HCT116 (cell line): Measurements from ENCODE around the gene ASB17. TPM values are rescaled to one million over a fixed set of nuclear protein-coding genes. Genes with fewer than 3 reads are reported as not detected.
A peak's percentile ranks its signal among the peaks of the same experiment; 100 is the strongest.

Experiments
- ATAC-seq: fragments of 200-7000 bp; cut with Tn5 transposase; 2 replicates; pipeline ENCODE4 v1.9.1; 2020; ENCODE audit warnings: mild to moderate bottlenecking, moderate library complexity
- BruUV-seq: library from RNA; stranded (reverse); fragments of 400-500 nt; replicated peaks from 2 replicates; lab custom pipeline; 2021; lab: Mats Ljungman, UMichigan
- CTCF ChIA-PET: fragments of 300-600 bp; sonication (Branson Sonifier 250); formaldehyde crosslinking; loops from one replicate; lab custom pipeline; 2021; ENCODE audit warnings: antibody characterized with exemption; lab: Charles Lee
- POLR2A ChIA-PET: fragments of 300-600, 350-600 bp; sonication (Branson Sonifier 250); formaldehyde crosslinking; loops from one replicate; lab custom pipeline; 2021; ENCODE audit warnings: antibody characterized with exemption; lab: Charles Lee
- RAD21 ChIA-PET, 2 experiments: fragments of 300-600 bp; sonication (Branson Sonifier 250); formaldehyde crosslinking; loops; one replicate each; lab custom pipeline; 2023; ENCODE audit warnings: low total read pairs in 2 of 2; ENCODE audit not compliant: uncharacterized antibody in 2 of 2, unreplicated experiment in 2 of 2, low non-redundant PET in 1 of 2; lab: Charles Lee
- DNase-seq: peaks from one replicate; pipeline ENCODE4 v3.0.0-alpha.2; 2010; ENCODE audit warnings: low read depth, low spot score
- H2AFZ ChIP-seq: fragments of 200-600 bp; shearing (Covaris generic), sonication (generic); 2 replicates; pipeline ENCODE4 v1.6.1; 2017; ENCODE audit warnings: low read depth, mixed run types, mixed read lengths, antibody characterized with exemption, low read length; ENCODE audit not compliant: poor library complexity, severe bottlenecking
- H3K27ac ChIP-seq: 2 replicates; pipeline ENCODE4 v1.5.1; 2012; ENCODE audit warnings: low read depth, low read length
- H3K27me3 ChIP-seq: fragments of 200-600 bp; sonication (generic); 2 replicates; pipeline ENCODE4 v1.6.1; 2016; ENCODE audit warnings: mixed run types, low read length, mixed read lengths; ENCODE audit not compliant: insufficient read depth
- H3K36me3 ChIP-seq, 2 experiments: fragments of 200-500 bp in 1 of 2; fragments of 200-600 bp in 1 of 2; sonication (Bioruptor generic) in 1 of 2; sonication (generic) in 1 of 2; 2 replicates each; pipeline versions ENCODE4 v1.5.1 to v1.6.1; 2014 to 2016; ENCODE audit warnings: low read length in 2 of 2, inconsistent platforms in 1 of 2, mixed read lengths in 1 of 2, mixed run types in 1 of 2; ENCODE audit not compliant: insufficient read depth in 2 of 2, control insufficient read depth in 1 of 2
- H3K4me1 ChIP-seq, 2 experiments: fragments of 200-600 bp in 1 of 2; sonication (generic) in 1 of 2; 2 replicates each; pipeline versions ENCODE4 v1.5.1 to v1.6.1; 2012 to 2017; ENCODE audit warnings: low read length in 2 of 2, inconsistent platforms in 1 of 2, mild to moderate bottlenecking in 1 of 2, mixed read lengths in 1 of 2, mixed run types in 1 of 2, moderate library complexity in 1 of 2; ENCODE audit not compliant: insufficient read depth in 2 of 2, control insufficient read depth in 1 of 2
- H3K4me2 ChIP-seq: fragments of 200-600 bp; sonication (generic); 2 replicates; pipeline ENCODE4 v1.6.1; 2017; ENCODE audit warnings: mixed run types, low read length, mixed read lengths
- H3K4me3 ChIP-seq, 2 experiments: fragments of 200-600 bp in 1 of 2; sonication (generic) in 1 of 2; replicated peaks in 1 of 2; 2 replicates each; pipeline ENCODE4 v1.5.1; 2011 to 2016; ENCODE audit warnings: low read length in 2 of 2, control low read depth in 1 of 2, low read depth in 1 of 2, mild to moderate bottlenecking in 1 of 2, mixed read lengths in 1 of 2, mixed run types in 1 of 2
- H3K79me2 ChIP-seq: fragments of 200-600 bp; sonication (generic); 2 replicates; pipeline ENCODE4 v1.6.1; 2017; ENCODE audit warnings: mild to moderate bottlenecking, mixed run types, low read length, moderate library complexity, mixed read lengths; ENCODE audit not compliant: insufficient read depth
- H3K9ac ChIP-seq: fragments of 200-600 bp; sonication (generic); 2 replicates; pipeline ENCODE4 v1.6.1; 2016; ENCODE audit warnings: low read length, mixed read lengths
- H3K9me2 ChIP-seq: fragments of 200-600 bp; sonication (generic), shearing (Covaris generic); 2 replicates; pipeline ENCODE4 v1.6.1; 2017; ENCODE audit warnings: mixed run types, mild to moderate bottlenecking, moderate library complexity; ENCODE audit not compliant: insufficient read depth
- H3K9me3 ChIP-seq, 2 experiments: fragments of 200-500 bp in 1 of 2; fragments of 200-600 bp in 1 of 2; sonication (Bioruptor generic) in 1 of 2; sonication (generic) in 1 of 2; 2 replicates each; pipeline ENCODE4 v1.6.1; 2014 to 2017; ENCODE audit warnings: low read length in 2 of 2, mixed read lengths in 2 of 2, inconsistent platforms in 1 of 2, low read depth in 1 of 2, mild to moderate bottlenecking in 1 of 2, mixed run types in 1 of 2, moderate library complexity in 1 of 2; ENCODE audit not compliant: control insufficient read depth in 1 of 2, insufficient read depth in 1 of 2
- H4K20me1 ChIP-seq: fragments of 200-600 bp; sonication (generic), shearing (Covaris generic); 2 replicates; pipeline ENCODE4 v1.6.1; 2017; ENCODE audit warnings: mixed run types, mild to moderate bottlenecking, moderate library complexity; ENCODE audit not compliant: insufficient read depth
- CBX3 ChIP-seq: IDR thresholded peaks from 2 replicates; pipeline ENCODE4 v1.6.1; 2012; ENCODE audit warnings: low read depth
- CEBPB ChIP-seq: IDR thresholded peaks from 2 replicates; pipeline ENCODE4 v1.6.1; 2012; ENCODE audit warnings: low read depth
- CTCF ChIP-seq, 3 experiments: fragments of 200-600 bp in 1 of 3; sonication (generic) in 1 of 3; IDR thresholded peaks in 2 of 3; conservative IDR thresholded peaks in 1 of 3; 2 replicates each; pipeline ENCODE4 v1.5.1; 2012 to 2017; ENCODE audit warnings: low read depth in 2 of 3, low read length in 2 of 3, antibody characterized with exemption in 1 of 3, borderline replicate concordance in 1 of 3, control low read depth in 1 of 3, mild to moderate bottlenecking in 1 of 3, mixed read lengths in 1 of 3, mixed run types in 1 of 3, moderate library complexity in 1 of 3; ENCODE audit not compliant: insufficient read depth in 1 of 3
- EZH2phosphoT487 ChIP-seq: fragments of 200-600 bp; IDR thresholded peaks from 2 replicates; pipeline ENCODE4 v1.6.1; 2018; ENCODE audit warnings: antibody characterized with exemption, borderline replicate concordance
- POLR2A ChIP-seq: IDR thresholded peaks from 2 replicates; pipeline ENCODE4 v1.7.0; 2011; ENCODE audit warnings: borderline replicate concordance; ENCODE audit not compliant: insufficient read depth, insufficient read length; ENCODE audit errors: extremely low read depth
- RAD21 ChIP-seq: IDR thresholded peaks from 2 replicates; pipeline ENCODE4 v1.6.1; 2012; ENCODE audit warnings: low read depth, mild to moderate bottlenecking
- REST ChIP-seq: IDR thresholded peaks from 2 replicates; pipeline ENCODE4 v1.6.1; 2012; ENCODE audit warnings: low read depth
- SIN3A ChIP-seq: IDR thresholded peaks from 2 replicates; pipeline ENCODE4 v1.6.1; 2012; ENCODE audit warnings: low read depth
- SP1 ChIP-seq: IDR thresholded peaks from 2 replicates; pipeline ENCODE4 v1.6.1; 2012; ENCODE audit warnings: low read depth
- SRF ChIP-seq: IDR thresholded peaks from 2 replicates; pipeline ENCODE4 v1.6.1; 2012; ENCODE audit warnings: low read depth
- YY1 ChIP-seq: IDR thresholded peaks from 2 replicates; pipeline ENCODE4 v1.6.1; 2011; ENCODE audit warnings: low read length, low read depth, moderate library complexity, mild to moderate bottlenecking; ENCODE audit not compliant: insufficient replicate concordance; ENCODE audit errors: extremely low read depth
- intact Hi-C: fragments of 100-400 bp; cut with micrococcal nuclease; formaldehyde crosslinking; loops from 2 replicates; pipeline ENCODE4 v1.10.0; 2022
- total RNA-seq: library from RNA; stranded (reverse); gene quantifications from one replicate; pipeline ENCODE4 v1.2.1, GENCODE V29; 2021; ENCODE audit not compliant: unreplicated experiment
- TF ChIP-seq, protein P1 (sequence below): IDR thresholded peaks from 2 replicates; pipeline ENCODE4 v1.6.1; 2012
- TF ChIP-seq, protein P2 (sequence below): IDR thresholded peaks from 2 replicates; pipeline ENCODE4 v1.6.1; 2011; ENCODE audit warnings: mild to moderate bottlenecking, low read length, moderate library complexity; ENCODE audit not compliant: insufficient replicate concordance; ENCODE audit errors: extremely low read depth

The ASB17 gene
- total RNA-seq, 1 experiment from 2014 or later, result not detected

DNA sequence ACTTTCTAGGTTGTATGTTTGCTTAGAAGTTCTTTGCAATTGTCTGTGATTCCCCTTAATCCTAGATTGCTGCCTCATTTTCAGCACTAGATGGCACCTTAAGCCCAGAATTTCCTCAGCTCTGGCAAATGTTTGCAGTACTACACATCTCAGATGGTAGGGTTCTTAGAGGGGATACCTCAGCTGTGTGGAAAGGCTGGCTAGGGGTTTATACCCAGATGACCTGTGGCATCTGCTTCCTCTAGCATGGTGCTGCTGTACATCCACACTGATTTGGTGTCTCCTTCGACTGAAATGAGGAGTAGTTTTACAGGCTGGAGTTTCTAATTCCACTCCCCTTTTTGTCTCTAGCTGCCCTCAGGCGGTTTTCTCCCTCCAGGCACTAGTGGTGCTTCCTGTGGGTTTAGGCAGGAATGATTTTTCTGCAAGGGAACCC lies 23.5 kb downstream of the ASB17 start:
- H3K27me3 ChIP-seq, result no peaks in the 10 kb centered on the region
- DNase-seq (peak; percentile 40), ATAC-seq (peak; percentile 95)
- ChIA-PET POLR2A (no interaction called here), CTCF (interaction anchor here (1.1 to 1.5 kb wide), 9 partner anchors 9 to 1237 kb away, joined by 3 to 7 read pairs (median 4); no protein-coding TSS in a partner anchor), RAD21 (no interaction called here)
- intact Hi-C loops, result loop anchor here (1.0 to 5.0 kb wide), 3 partner anchors 246 to 1235 kb away; no protein-coding TSS in a partner anchor
- H3K36me3 ChIP-seq, result no peaks in the 10 kb centered on the region
- no peak overlapping the region for H3K4me2 ChIP-seq
- no peaks in the 10 kb centered on the region for H3K4me1 ChIP-seq
- no peak overlapping the region for H3K4me3 ChIP-seq
- H4K20me1 ChIP-seq, result no peaks in the 10 kb centered on the region
- TF ChIP-seq, protein P1, sequence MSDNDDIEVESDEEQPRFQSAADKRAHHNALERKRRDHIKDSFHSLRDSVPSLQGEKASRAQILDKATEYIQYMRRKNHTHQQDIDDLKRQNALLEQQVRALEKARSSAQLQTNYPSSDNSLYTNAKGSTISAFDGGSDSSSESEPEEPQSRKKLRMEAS, result no peak
- TF ChIP-seq RAD21 (peak; percentile 86), SIN3A (no peak), CTCF (IDR thresholded peaks at IDR 0.05 in 2 of 3, conservative IDR thresholded peaks at IDR 0.05 in 1 of 3; ENCODE audit: borderline replicate concordance in 1 of 3, insufficient read depth in 1 of 3, low read depth in 2 of 3, low read length in 2 of 3) (peak; percentile 44 to 71 (median 61); a peak in 5 of 6 replicates), SP1 (no peak), POLR2A (no peak)
- no peaks in the 10 kb centered on the region for H3K79me2 ChIP-seq
- H3K9me3 ChIP-seq, result no peaks in the 10 kb centered on the region
- no peak overlapping the region for H3K9ac ChIP-seq
- no TSS peak for BruUV-seq
- H3K27ac ChIP-seq, result no peak overlapping the region
- no peak overlapping the region for H2AFZ ChIP-seq
- no peaks in the 10 kb centered on the region for H3K9me2 ChIP-seq

- BruUV-seq, result no TSS peak
- H3K27me3 ChIP-seq, result no peaks in the 10 kb centered on the region
- no peak overlapping the region for H3K9ac ChIP-seq
- RAD21 ChIA-PET, result no interaction called here
- H3K79me2 ChIP-seq, result no peaks in the 10 kb centered on the region
- POLR2A ChIA-PET, result no interaction called here
- no peak overlapping the region for H3K4me3 ChIP-seq
- no peaks in the 10 kb centered on the region for H3K4me1 ChIP-seq
- DNase-seq (no peak), ATAC-seq (no peak)
- H3K36me3 ChIP-seq, result no peaks in the 10 kb centered on the region
- H3K27ac ChIP-seq, result no peak overlapping the region
- no peak overlapping the region for H2AFZ ChIP-seq
- H3K4me2 ChIP-seq, result no peak overlapping the region
- intact Hi-C loops, result no loop called here
- no peaks in the 10 kb centered on the region for H3K9me3 ChIP-seq
- H3K9me2 ChIP-seq, result no peaks in the 10 kb centered on the region
- CTCF ChIA-PET, result no interaction called here
- H4K20me1 ChIP-seq, result no peaks in the 10 kb centered on the region
- TF ChIP-seq CBX3, result no peak
- no peak for TF ChIP-seq REST
- TF ChIP-seq CEBPB, result no peak
- no peak for TF ChIP-seq SRF
- TF ChIP-seq SIN3A, result no peak
- TF ChIP-seq, protein P2, sequence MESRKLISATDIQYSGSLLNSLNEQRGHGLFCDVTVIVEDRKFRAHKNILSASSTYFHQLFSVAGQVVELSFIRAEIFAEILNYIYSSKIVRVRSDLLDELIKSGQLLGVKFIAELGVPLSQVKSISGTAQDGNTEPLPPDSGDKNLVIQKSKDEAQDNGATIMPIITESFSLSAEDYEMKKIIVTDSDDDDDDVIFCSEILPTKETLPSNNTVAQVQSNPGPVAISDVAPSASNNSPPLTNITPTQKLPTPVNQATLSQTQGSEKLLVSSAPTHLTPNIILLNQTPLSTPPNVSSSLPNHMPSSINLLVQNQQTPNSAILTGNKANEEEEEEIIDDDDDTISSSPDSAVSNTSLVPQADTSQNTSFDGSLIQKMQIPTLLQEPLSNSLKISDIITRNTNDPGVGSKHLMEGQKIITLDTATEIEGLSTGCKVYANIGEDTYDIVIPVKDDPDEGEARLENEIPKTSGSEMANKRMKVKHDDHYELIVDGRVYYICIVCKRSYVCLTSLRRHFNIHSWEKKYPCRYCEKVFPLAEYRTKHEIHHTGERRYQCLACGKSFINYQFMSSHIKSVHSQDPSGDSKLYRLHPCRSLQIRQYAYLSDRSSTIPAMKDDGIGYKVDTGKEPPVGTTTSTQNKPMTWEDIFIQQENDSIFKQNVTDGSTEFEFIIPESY, result no peak
- no peak for TF ChIP-seq YY1
- no peak for TF ChIP-seq EZH2phosphoT487
Observed at GRCh38 chr1:75901371-75901770, 30.8 kb downstream of the ASB17 start.
